Measurements from ENCODE around the gene PRR19.
"Not testable (repeated sequence)": the region's sequence is repeated elsewhere in the genome, so short reads cannot be mapped to it uniquely, and the experiment has no call there.

DNA sequence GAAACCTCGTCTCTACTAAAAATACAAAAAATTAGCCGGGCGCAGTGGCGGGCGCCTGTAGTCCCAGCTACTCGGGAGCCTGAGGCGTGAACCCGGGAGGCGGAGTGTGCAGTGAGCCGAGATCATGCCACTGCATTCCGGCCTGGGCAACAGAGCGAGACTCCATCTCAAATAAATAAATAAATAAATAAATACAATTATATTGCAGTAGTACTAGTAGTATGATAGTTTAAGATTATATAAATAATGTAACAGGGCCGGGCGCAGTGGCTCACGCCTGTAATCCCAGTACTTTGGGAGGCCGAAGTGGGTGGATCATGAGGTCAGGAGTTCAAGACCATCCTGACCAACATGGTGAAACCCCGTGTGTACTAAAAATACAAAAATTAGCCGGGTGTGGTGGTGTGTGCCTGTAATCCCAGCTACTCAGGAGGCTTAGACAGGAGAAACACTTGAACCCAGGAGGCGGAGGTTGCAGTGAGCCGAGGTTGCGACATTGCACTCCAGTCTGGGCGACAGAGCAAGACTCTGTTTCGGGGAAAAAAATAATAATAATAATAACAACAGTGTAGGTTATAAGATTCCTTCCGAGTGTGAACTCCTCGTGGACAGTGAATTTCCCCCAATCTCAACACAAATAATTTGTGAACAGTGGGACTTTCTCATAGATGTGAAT, 34.9 kb upstream of the PRR19 start:
- not testable (repeated sequence) for TF ChIP-seq CTCF, POLR2AphosphoS5, EP300, POLR2A (IDR thresholded peaks at IDR 0.05)

Data from stomach (tissue), 4 donors.